GM21717 (cell line): ENCODE measurements around the gene SHISAL1.
"Not testable (repeated sequence)": the region's sequence is repeated elsewhere in the genome, so short reads cannot be mapped to it uniquely, and the experiment has no call there.

ENCODE experiments used
- ATAC-seq: cut with Tn5 transposase; IDR thresholded peaks from one replicate; pipeline ENCODE4 v1.9.1; 2021; ENCODE audit warnings: mild to moderate bottlenecking, moderate library complexity; ENCODE audit not compliant: unreplicated experiment

The SHISAL1 gene

DNA sequence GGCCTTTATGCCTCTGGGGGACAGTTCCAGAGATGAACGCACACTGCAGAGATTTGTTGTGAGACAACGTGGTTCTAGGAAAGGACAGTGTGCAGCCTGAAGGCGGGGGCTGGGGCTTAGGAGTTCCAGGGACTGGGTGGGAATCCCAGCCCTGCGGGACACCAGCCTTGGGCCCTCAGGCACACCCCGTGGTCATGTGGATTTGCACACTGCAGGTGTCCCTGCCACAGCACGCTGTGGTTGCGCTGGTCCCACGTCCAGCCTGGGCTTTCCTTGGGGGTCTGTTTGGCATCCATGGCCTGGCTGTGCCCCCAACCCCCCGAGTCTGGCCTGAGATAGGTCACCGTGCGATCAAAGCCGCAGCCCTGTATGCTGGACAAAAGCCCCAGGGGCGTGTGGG lies 7.3 kb downstream of the SHISAL1 start:
- no peak for ATAC-seq

DNA sequence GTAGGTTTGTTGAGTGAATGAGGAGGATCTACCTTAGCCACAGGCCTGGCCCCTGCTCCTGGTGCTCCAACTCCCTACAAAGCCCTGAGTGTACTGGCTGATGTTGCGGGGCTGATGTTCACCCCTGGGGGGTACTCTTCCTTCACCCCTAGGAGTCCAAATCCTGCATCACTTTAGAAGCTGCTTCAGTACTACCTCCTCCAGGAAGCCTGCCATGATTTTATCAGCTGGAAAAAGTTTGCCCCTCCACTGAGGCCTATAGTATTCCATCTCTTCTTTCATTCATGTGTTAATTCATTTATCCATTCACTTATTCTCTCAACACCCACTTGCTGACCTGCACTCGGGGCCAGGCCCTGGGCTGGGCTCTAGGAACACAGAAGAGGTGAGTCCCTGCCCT lies 7.8 kb downstream of the SHISAL1 start:
- ATAC-seq: no peak

DNA sequence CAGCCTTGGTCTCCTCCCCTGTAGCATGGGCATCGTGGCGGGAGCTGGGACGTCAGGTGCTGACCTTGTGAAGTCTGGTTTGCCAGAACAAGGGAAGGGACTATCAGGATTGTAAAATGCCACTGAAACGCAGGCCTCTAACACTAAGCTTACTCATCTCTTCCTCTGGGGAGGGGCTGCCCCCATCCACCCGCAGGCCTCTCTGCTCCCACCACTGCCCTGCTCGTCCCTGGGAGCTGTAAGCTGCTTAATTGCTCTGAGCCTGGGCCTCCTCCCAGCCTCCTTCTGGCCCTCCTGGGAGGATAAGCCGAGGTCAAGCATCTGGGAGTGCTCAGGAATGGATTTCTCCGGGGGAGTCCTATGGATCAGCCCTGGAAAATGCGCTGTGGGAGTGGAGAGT lies 8.4 kb downstream of the SHISAL1 start:
- no peak for ATAC-seq

DNA sequence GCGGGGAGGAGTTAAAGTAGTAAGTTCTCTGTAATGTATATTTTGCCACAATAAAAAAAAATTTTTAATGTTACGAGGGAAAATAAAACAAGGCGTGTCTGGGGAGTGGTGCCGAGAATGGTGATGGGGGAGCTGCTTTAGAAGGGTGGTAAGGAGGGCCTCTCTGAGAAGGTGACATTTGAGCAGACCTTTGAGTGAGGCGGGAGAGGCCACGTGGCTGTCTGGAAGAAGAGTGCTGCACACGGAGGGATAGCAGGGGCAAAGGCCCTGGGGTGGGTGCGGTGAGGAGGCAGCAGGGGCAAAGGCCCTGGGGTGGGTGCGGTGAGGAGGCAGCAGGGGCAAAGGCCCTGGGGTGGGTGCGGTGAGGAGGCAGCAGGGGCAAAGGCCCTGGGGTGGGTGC lies 10.4 kb downstream of the SHISAL1 start:
- not testable (repeated sequence) for ATAC-seq

DNA sequence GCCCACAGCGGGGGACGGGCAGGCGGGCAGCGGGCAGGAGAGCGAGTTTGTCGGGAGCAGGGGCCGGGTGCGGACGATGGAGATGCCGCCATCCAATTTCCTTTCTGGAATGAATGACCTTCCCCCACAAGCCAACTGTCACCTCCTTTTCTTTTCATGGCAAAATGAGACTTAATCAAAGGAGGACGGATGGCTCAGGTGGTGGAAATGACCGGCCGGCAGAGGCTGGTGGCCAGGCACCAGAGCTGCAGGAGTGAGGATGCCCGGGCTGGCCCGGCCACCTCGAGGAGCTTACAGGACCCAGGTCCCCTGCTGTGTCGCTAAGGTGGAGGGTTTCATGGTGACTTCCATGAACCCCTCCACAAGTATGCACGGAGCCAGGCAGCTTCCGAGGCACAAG lies 11.7 kb downstream of the SHISAL1 start:
- no peak for ATAC-seq

DNA sequence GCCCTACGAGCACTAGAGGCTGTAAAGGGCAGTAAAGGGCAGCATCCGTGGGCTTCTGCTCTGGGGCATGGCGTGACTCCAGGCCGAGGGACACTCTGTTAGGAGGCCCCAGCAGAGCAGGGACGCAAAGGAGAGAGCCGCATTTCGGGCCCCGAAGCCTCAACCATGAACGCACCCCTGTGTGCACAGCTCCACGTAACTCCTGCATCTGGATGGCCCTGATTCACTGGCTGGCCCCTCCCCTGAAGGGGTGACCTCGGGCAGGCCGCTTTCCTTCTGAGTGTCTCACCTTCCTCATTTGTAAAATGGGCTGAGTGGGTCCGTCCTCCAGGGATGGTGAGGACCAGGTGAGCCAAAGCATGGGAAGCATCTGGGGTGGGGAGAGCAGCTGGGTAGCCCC lies 13.6 kb downstream of the SHISAL1 start:
- no peak for ATAC-seq

DNA sequence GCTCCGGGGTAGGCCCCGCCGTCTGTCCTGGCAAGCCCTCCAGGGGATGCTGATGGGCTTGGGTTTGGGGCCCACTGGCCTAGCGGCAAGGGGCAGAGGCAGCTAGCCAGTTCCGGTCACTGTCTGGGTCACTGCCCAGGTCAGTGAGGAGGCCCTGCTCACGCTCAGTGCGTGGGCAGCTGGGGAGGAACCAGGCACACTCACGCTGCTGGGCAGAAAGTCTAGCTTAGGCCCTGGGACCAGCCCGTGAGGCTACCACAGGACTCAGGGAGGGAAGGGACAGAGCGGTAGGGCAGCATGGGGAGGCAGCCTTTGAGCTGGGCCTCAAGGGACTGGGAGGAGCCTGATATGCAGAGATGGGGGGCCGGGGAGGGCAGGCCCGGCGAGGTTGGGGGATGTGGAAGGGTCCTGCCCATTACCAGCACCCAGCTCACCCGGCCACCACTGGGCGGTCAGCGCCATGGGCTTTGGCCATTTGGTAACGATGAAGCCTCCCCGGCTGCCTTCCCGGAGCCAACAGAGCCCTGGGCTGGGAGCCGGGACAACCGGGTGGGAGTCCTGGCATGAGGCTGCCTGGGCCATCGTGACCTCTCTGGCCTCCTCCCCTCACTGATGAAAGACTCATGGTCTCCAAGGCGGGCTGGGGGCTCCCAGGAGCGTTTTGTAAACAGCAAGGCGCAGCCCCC lies 14.2 kb downstream of the SHISAL1 start:
- ATAC-seq: no peak

DNA sequence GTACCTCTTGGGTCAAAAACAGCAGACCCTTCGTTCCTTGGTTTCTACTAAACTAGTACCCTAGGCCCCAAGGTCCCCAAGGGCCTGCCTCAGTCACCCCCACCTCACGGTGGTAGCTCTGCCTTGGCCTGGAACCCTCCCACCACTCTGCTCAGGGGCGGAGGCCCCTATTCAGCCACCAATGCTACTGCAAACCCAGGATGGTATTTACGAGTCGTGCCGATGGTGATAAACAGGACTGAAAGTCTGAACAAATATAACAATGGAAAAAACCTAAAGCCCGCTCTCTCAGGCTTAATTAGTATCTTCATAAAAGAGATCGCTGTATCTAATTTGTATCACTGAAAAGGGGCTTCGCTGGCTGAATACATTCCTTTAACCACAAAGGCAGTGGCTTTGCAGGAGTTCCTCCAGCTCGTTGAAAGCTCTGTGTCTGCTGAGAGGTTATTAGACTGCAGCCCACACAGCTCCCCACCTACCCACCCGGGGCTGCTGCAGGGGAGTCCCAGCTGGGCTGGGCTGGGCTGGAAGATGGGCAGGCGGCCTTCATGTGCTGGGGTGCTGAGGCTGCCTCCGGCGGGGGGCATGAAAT lies 15.2 kb downstream of the SHISAL1 start:
- no peak for ATAC-seq

DNA sequence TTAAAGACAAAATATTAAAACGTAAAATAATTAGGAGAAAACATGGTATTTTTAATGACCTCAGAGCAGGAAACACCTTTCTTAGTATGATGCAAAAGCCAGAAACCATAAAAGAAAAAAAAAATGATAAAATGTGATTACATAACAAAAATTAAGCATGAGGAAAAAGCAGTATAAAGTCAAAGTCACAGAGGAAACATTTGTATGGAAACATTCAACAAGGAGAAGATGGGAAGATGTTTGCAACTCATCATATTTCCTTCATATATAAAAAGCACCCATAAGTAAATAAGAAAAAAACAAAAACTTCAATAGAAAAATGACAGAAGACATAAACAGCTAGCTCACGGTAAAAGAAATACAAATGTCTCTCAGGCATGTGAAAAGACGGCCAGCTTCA lies 17.3 kb downstream of the SHISAL1 start:
- ATAC-seq: no peak

DNA sequence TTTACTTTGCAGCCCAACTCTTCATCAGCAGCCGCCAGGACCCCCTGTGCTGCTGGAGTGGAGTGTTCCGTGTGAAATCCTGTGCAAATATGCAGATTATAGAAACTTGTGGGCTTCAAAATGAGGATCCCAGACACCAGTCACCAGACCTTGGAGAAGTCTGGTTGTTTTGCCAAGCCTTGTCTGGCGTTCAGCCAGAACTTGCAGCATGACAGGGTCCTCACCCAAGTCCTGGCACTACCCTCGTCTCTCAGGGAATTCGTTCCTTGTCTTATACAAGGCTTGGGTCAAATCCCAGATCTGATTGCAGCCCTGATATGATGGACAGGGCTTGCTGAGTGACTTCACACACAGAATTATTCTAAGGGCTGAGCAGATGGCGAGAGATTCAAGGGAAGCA lies 18.9 kb downstream of the SHISAL1 start:
- no peak for ATAC-seq

DNA sequence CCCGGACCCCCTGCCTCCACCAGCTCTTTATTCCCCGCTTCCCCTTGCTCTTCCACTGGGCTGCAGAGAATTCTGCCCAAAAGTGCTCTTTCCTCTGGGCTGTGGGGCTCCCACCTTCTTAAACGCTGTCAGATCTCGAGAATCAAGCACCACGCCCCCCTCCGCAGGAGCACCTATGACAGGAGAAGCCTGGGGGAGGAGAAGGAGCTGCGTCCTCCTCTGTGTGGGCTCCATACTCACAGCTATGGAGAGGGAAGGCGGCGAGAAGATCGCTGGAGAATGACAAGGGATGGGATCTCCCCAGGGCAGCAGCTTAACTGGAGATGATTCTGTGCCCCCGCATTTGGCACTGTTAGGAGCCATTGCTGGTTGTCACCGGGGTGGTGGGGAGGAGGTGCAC lies 19.7 kb downstream of the SHISAL1 start:
- no peak for ATAC-seq

DNA sequence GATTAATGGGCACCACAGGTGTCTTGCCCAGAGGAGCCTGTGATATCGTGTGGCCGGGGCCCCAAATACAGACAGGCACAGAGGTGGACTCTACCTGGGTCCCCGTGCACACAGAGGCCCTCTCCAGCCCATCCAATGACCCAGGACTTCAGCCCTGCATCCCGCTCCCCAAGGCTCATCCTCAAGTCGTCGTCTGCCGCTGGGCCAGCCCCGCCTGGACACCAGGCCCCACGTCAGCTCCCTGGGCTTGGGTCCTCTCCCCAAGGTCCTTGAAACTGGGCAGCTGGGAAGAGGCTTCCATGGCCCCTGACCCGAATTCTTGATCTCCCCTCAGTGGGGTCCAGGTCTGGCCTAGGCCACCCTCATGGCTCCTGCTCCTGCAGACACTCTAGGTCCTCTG lies 20.2 kb downstream of the SHISAL1 start:
- ATAC-seq: no peak

DNA sequence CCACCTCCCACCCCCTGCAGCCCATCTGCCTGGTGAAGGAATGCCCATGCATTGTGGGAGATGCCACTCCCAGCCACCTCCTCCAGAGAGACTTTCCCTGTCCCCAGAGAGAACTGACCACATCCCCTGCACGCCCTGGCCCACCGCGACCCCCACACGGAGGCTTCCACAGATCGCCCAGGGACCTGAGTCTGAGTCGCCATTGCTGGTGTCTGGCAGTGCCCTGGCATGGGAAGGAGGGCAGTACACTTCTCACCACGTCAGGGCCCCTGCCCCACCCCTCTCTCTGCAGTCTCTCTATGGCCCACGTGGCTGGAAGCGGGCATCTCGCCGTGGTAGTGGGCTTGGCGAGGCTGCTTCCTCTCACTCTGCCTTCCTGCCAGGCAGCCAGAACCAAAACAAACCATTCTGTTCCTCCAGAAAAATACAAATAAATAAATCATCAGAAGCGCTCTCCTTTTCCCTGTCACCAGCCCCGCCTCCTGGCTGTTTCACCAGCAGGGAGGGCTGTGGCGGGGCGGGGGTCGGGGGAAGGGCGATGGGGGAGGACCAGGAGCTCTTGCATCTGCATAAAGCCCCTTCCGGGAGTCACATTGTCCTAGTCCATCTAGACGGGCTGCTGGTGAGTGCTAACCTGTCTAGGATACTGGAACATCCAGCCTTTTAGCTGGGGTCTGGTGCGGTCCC lies 20.9 kb downstream of the SHISAL1 start:
- ATAC-seq: no peak

DNA sequence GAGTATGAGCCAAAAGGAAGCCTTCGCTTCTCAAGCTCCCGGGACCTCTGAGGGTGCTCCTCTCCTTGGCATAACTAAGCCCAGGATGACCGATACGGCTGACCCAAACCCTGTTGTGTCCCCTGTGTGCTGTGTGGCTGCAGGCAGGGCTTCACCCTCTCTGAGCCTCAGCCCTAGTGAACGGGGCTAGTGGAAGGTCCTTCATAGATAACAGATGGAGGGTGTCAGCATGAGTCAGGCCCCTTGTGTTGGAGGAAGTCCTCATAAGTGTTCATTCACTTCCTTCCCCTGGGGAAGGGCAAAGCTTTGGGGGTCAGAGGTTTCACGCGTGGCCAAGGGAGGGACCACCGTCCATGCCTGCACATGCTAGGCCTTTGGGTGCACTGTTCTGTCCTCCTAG lies 21.5 kb downstream of the SHISAL1 start:
- no peak for ATAC-seq

DNA sequence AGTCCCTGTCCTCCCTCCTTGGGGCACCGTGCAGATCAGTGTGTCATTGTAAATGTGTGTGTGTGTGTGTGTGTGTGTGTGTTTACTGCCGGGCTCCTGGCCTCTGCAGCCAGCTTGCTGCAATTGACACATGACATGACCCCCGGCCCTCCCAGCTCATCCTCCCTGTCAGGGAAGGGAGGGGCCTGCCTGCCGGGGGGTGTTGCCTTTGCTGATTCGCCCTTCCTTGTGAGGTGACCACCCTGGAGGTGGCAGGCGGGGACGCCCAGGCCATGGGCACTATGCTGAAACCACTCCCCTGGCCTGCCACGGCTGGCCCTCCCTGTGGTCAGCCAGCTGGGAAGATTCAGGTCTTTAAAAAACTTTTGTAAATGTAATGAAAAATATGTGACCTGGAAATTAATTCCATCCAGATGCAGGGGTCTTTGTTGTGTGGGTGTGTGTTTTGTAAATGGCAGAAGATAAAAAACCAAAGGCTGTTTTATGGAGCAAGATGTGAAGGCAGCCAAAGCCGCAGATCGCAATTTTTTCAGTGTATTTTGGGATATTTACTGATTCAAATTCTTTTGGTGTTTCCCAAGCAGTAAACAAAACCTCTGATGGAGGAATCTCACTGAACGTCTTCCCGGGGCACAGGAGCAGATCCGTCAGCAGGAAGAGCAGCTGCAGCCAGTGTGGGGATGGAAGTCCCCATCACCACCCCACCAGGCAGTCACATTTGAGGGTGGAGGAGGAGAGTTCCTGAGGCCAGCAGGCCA lies 23.2 kb downstream of the SHISAL1 start:
- no peak for ATAC-seq

DNA sequence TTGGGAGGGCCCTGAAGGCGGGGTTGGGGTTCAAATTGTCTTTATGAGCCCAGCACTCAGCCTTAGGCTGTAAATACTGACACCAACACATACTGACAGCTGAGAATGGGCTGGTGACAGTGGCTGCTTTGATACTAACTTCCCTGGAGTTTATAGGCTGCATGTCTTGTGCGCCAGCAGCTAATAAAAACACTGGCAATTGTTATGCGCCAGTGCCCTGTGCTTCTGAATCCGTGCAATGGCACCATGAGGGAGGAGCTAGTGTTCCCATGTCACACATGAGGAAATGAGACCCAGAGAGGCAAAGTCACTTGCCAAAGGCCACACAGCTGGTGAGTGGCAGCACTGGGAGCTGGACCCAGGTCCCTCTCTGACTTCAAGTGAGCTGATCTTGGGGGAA lies 23.8 kb downstream of the SHISAL1 start:
- ATAC-seq: no peak

DNA sequence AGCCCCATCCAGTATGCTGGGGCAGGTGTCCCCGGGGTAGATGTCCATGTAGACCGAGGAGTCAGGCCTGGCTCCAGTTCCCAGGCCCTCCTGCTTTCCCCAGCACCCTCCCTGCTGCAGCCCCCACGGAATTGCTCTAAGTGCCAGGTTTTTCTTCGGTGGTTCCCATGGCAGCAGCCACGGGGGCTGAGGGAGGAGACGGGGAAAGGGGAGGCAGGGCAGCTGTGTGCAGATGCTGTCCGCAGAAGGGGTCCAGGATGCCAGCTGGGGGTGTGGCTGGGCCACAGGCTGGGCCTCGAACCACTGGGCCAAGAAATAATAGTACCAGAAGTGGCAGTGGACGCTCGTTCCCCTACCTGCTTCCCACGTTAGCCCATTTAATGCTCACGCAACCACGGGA lies 25.0 kb downstream of the SHISAL1 start:
- ATAC-seq: no peak

DNA sequence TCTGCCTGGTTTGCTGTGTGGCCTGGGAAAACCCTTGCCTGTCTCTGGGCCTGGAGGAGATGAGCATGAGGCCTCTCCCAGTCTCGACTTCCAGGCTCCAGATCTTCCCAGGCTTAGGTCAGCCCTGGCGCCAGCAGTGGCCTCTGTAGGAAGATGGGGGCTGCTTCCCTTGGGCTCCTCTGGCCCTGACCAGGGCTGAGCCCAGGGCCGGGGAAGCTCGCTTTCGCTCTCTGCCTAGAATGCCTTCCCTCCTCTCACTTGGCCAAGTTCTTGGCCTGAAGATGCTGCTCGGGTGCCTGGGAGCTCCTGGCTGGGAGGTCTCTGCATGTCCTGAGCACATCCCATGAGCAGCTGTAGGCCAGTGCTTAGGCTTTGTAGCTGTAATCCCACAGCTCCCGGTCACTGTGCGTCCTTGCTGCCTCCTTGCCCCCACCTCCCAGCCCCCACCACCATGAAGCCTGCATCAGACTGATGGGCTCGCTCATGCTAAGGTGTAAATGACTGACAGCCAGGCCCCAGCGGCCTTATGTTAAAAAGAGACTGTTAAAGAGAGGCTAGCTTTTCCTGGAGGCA lies 25.5 kb downstream of the SHISAL1 start:
- no peak for ATAC-seq

DNA sequence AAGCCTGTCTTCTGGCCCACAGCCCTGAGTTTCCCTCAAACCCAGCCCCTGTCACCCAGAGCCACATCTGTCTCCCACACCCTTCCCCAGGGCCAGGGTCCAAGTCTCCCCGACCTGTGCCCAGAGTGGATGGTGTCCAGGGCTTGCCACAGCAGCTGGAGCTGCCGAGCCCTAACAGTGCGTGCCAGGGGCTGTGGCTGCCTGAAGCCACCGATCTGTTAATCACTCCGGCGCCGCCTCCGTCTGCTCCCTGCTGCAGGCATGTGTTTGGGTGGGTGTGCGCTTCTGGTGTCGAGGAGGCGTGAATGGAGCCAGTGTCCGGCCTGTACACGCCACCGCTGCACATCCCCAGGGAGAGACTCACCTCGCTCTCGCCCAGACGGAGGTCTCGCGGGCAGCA lies 26.1 kb downstream of the SHISAL1 start:
- ATAC-seq: no peak

DNA sequence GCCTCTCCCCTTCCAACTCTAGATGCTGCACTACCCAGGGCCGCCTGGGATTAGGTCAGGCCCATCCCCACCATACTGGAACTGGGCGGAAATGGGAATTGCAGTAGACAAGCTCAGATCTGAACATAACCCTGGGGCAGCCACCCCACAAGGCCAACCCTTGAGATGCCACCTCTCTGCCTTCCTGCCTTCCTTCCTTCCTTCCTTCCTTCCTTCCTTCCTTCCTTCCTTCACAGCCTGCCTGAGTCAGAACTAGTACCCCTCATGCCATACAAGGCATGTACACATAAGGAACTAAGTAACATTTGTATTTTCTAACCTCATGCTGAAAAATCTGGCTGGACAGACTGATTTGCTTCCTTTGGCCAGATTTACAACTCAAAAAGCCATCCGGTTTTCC lies 28.0 kb downstream of the SHISAL1 start:
- no peak for ATAC-seq
